GM12878 (cell line): ENCODE data around the gene VEPH1. TPM values are rescaled to one million over a fixed set of nuclear protein-coding genes. Genes with fewer than 3 reads are reported as not detected.

Source experiments
- ATAC-seq: fragments of 200-7000 bp; cut with Tn5 transposase; 3 replicates; pipeline ENCODE4 v1.9.1; 2020; ENCODE audit warnings: mild to moderate bottlenecking, moderate library complexity
- BruUV-seq: library from RNA; stranded (reverse); fragments of 400-500 nt; replicated peaks from 2 replicates; lab custom pipeline; 2021; lab: Mats Ljungman, UMichigan
- CTCF ChIA-PET: fragments of 300-600 bp; sonication (Branson Sonifier 250); formaldehyde crosslinking; extraction: SDS; loops from one replicate; lab custom pipeline; 2021; ENCODE audit warnings: inconsistent platforms; lab: Yijun Ruan, JAX
- POLR2A ChIA-PET: fragments of 350-600 bp; formaldehyde crosslinking; extraction: SDS; loops from one replicate; lab custom pipeline; 2021; ENCODE audit warnings: inconsistent platforms; lab: Charles Lee
- RAD21 ChIA-PET: fragments of 300-600 bp; sonication (Branson Sonifier 250); formaldehyde crosslinking; loops from one replicate; lab custom pipeline; 2023; ENCODE audit warnings: antibody characterized with exemption; ENCODE audit not compliant: unreplicated experiment; lab: Charles Lee
- SMC1A ChIA-PET: fragments of 300-600 bp; sonication (Branson Sonifier 250); formaldehyde crosslinking; loops from one replicate; lab custom pipeline; 2023; ENCODE audit not compliant: unreplicated experiment, uncharacterized antibody; lab: Charles Lee
- DNase-seq: peaks from one replicate; pipeline ENCODE4 v3.0.0-alpha.2; 2011; ENCODE audit warnings: low read depth, low spot score
- FAIRE-seq: peaks from 3 replicates; lab custom pipeline; 2011; peaks lifted over from hg19 to GRCh38; lab: Jason Lieb, UNC
- H2AFZ ChIP-seq: 2 replicates; pipeline ENCODE4 v1.6.0; 2011; ENCODE audit warnings: low read depth, low read length, control low read depth; ENCODE audit not compliant: control insufficient read depth
- H3K27ac ChIP-seq: 2 replicates; pipeline ENCODE4 v1.5.1; 2011; ENCODE audit warnings: control low read depth; ENCODE audit not compliant: control insufficient read depth, insufficient read depth
- H3K27me3 ChIP-seq, 2 experiments: replicated peaks in 1 of 2; 2 replicates each; pipeline versions ENCODE4 v1.6.0 to v1.6.1; 2011; ENCODE audit warnings: low read length in 1 of 2; ENCODE audit not compliant: control insufficient read depth in 2 of 2, insufficient read depth in 2 of 2
- H3K36me3 ChIP-seq, 2 experiments: 2 replicates each; pipeline ENCODE4 v1.5.1; 2011; ENCODE audit warnings: low read length in 1 of 2; ENCODE audit not compliant: control insufficient read depth in 2 of 2, insufficient read depth in 2 of 2
- H3K4me1 ChIP-seq: 2 replicates; pipeline ENCODE4 v1.6.1; 2011; ENCODE audit warnings: mild to moderate bottlenecking, low read length, moderate library complexity, mixed read lengths; ENCODE audit not compliant: control insufficient read depth, insufficient read depth
- H3K4me2 ChIP-seq: 2 replicates; pipeline ENCODE4 v1.6.0; 2011; ENCODE audit warnings: control low read depth; ENCODE audit not compliant: control insufficient read depth, insufficient read depth
- H3K4me3 ChIP-seq: fragments of 200-600 bp; sonication (generic); 2 replicates; pipeline ENCODE4 v1.5.1; 2016
- H3K79me2 ChIP-seq: 2 replicates; pipeline ENCODE4 v1.6.0; 2011; ENCODE audit warnings: low read length; ENCODE audit not compliant: control insufficient read depth, insufficient read depth
- H3K9ac ChIP-seq: 2 replicates; pipeline ENCODE4 v1.8.0; 2011; ENCODE audit warnings: low read length, control low read depth, mixed read lengths; ENCODE audit not compliant: control insufficient read depth, insufficient read depth
- H3K9me3 ChIP-seq: replicated peaks from 3 replicates; pipeline ENCODE4 v1.5.1; 2011; ENCODE audit warnings: mild to moderate bottlenecking, low read length; ENCODE audit not compliant: control insufficient read depth, insufficient read depth
- H4K20me1 ChIP-seq: 2 replicates; pipeline ENCODE4 v1.6.0; 2011; ENCODE audit not compliant: control insufficient read depth, insufficient read depth
- ATF7 ChIP-seq: fragments of 450-650 bp; IDR thresholded peaks from 2 replicates; pipeline ENCODE4 v1.6.1; 2016; ENCODE audit warnings: low read depth, mild to moderate bottlenecking
- CHD1 ChIP-seq: IDR thresholded peaks from 2 replicates; pipeline ENCODE4 v1.6.1; 2012; ENCODE audit warnings: low read depth, low read length, improper control_type of control experiment
- EP300 ChIP-seq, 2 experiments: fragments of 150-350 bp in 1 of 2; IDR thresholded peaks; 2 replicates each; pipeline ENCODE4 v1.6.1; 2011 to 2012; ENCODE audit warnings: low read depth in 2 of 2, low read length in 2 of 2, borderline replicate concordance in 1 of 2, improper control_type of control experiment in 1 of 2, inconsistent platforms in 1 of 2; ENCODE audit not compliant: control insufficient read depth in 1 of 2
- FOXK2 ChIP-seq: fragments of 450-650 bp; IDR thresholded peaks from 2 replicates; pipeline ENCODE4 v1.6.1; 2017; ENCODE audit warnings: mild to moderate bottlenecking, moderate library complexity
- NFIC ChIP-seq: IDR thresholded peaks from 2 replicates; pipeline ENCODE4 v1.6.1; 2012; ENCODE audit warnings: low read depth, mild to moderate bottlenecking, inconsistent platforms, low read length, moderate library complexity
- PAX5 ChIP-seq: IDR thresholded peaks from 2 replicates; pipeline ENCODE4 v1.6.1; 2011; ENCODE audit warnings: low read depth, low read length, borderline replicate concordance
- PBX3 ChIP-seq: IDR thresholded peaks from 2 replicates; pipeline ENCODE4 v1.6.1; 2011; ENCODE audit warnings: mild to moderate bottlenecking, low read depth, low read length, moderate library complexity; ENCODE audit not compliant: insufficient replicate concordance
- RFX5 ChIP-seq: IDR thresholded peaks from 2 replicates; pipeline ENCODE4 v1.6.1; 2011; ENCODE audit warnings: low read depth, low read length, improper control_type of control experiment
- SRF ChIP-seq, 2 experiments: IDR thresholded peaks; 2 replicates each; pipeline ENCODE4 v1.6.1; 2011; ENCODE audit warnings: low read depth in 2 of 2, low read length in 2 of 2, mild to moderate bottlenecking in 1 of 2, moderate library complexity in 1 of 2
- SUZ12 ChIP-seq: fragments of 200-600 bp; sonication (generic); IDR thresholded peaks from one replicate; pipeline ENCODE4 v1.6.1; 2018; ENCODE audit warnings: antibody characterized with exemption, mild to moderate bottlenecking; ENCODE audit not compliant: unreplicated experiment
- ZZZ3 ChIP-seq: IDR thresholded peaks from 2 replicates; pipeline ENCODE4 v1.6.1; 2011; ENCODE audit warnings: low read depth; ENCODE audit not compliant: control insufficient read depth, insufficient read length
- WGBS: methylation state at CpG from one replicate; pipeline ENCODE4 v1.1.6; 2016; ENCODE audit warnings: low lambda C conversion rate; ENCODE audit not compliant: insufficient replicate concordance, insufficient coverage; ENCODE audit errors: missing lambda C conversion rate; 5-methylcytosine and 5-hydroxymethylcytosine counted together
- in situ Hi-C: fragments of 300-500 bp; cut with MboI; formaldehyde crosslinking; loops from 9 replicates; pipeline ENCODE4 v1.14.3; 2018; ENCODE audit warnings: mixed read lengths
- intact Hi-C: fragments of 100-400 bp; cut with micrococcal nuclease; formaldehyde crosslinking; loops from one replicate; pipeline ENCODE4 v1.14.2; 2022; ENCODE audit not compliant: unreplicated experiment
- polyA plus RNA-seq, 11 experiments: library from polyadenylated mRNA; depleted of rRNA in 4 of 11; unstranded in 6 of 11; stranded (reverse) in 5 of 11; fragments of >200 nt; fragmentation: Nextera tagmentation in 4 of 11; fragmentation: Illumina TruSeq in 1 of 11; extraction: Ambion mirVana in 4 of 11; extraction: Trizol in 1 of 11; gene quantifications; 1 replicate in 1 of 11; 2 replicates in 10 of 11; pipeline versions ENCODE4 v1.2.1 to v1.2.3, GENCODE V29; 2011 to 2016; ENCODE audit warnings: inconsistent platforms in 2 of 11, missing spikeins in 2 of 11, low read depth in 1 of 11
- total RNA-seq, 4 experiments: library from RNA; depleted of rRNA in 3 of 4; stranded (reverse); fragments of >200 nt in 3 of 4; fragmentation: Illumina TruSeq in 1 of 4; extraction: Trizol in 1 of 4; gene quantifications; 2 replicates each; pipeline versions ENCODE4 v1.2.1 to v1.2.3, GENCODE V29; 2013 to 2021
- TF ChIP-seq, protein P1 (sequence below): fragments of 150-350 bp; IDR thresholded peaks from 2 replicates; pipeline ENCODE4 v1.6.1; 2014; ENCODE audit warnings: mild to moderate bottlenecking, low read depth, low read length
- TF ChIP-seq, protein P2 (sequence below): IDR thresholded peaks from 2 replicates; pipeline ENCODE4 v1.6.1; 2011; ENCODE audit warnings: borderline replicate concordance, low read depth, mild to moderate bottlenecking, moderate library complexity, low read length; ENCODE audit not compliant: insufficient read depth, poor library complexity, severe bottlenecking

VEPH1 gene
- total and polyA plus RNA-seq, 10 of the 15 experiments (the other 5 are each of a cell fraction or from before 2014, with no cell fraction given): 0.04 to 0.26 (median 0.17) TPM; not detected in 7

DNA sequence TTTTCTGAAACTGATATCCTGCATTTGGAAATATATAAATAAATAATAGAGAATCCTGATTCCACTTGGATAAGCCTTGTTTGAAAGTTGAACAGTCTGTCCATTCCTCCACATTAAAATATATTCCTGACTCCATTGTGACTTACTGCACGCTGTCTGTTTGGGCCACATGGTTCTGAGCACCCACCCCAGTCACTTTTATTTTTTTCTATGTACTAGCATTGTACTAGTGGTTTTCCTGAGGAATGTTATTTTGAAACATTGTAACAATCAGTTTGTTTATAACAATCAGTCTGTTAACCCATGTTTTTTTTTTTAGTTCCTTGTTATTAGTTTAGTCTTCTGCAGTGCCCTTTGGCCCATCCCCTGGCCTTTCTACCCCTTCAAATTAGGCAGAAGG, 255.8 kb downstream of the VEPH1 start (continued):
- TF ChIP-seq ATF7 (no peak), RFX5 (no peak), FOXK2 (no peak), ZZZ3 (no peak)

DNA sequence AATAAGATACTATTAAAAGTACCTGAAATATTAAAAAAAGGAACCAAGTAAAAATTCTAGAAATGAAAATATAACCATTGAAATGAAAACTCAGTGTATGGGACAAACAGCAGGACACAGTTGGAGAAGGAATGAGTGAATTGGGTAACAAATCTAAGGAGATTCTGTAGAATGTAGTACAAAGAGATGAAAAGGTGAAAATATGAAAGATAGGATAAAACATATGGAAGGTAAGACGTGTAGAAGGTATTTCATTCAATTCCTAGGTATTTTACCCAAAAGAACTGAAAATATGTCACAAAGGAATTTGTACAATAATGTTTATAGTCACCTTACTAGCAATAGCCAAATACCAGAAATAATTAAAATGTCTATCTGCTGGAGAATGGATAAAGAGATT, 260.4 kb downstream of the VEPH1 start:
- FAIRE-seq: no peak
- no peak overlapping the region for H3K9ac ChIP-seq
- no peaks in the 10 kb centered on the region for H3K9me3 ChIP-seq
- no peak overlapping the region for H3K4me2 ChIP-seq
- H3K4me1 ChIP-seq: no peaks in the 10 kb centered on the region
- no peak overlapping the region for H2AFZ ChIP-seq
- POLR2A ChIA-PET: no interaction called here
- no peaks in the 10 kb centered on the region for H3K79me2 ChIP-seq
- TF ChIP-seq SRF (IDR thresholded peaks at IDR 0.05; ENCODE audit: low read depth in 2 of 2, low read length in 2 of 2) (no peak), PAX5 (no peak), SUZ12 (no peak), PBX3 (no peak), CHD1 (no peak), NFIC (no peak), RFX5 (no peak), EP300 (IDR thresholded peaks at IDR 0.05; ENCODE audit: borderline replicate concordance in 1 of 2, control insufficient read depth in 1 of 2, low read depth in 2 of 2, low read length in 2 of 2) (no peak)
- TF ChIP-seq, protein P1, sequence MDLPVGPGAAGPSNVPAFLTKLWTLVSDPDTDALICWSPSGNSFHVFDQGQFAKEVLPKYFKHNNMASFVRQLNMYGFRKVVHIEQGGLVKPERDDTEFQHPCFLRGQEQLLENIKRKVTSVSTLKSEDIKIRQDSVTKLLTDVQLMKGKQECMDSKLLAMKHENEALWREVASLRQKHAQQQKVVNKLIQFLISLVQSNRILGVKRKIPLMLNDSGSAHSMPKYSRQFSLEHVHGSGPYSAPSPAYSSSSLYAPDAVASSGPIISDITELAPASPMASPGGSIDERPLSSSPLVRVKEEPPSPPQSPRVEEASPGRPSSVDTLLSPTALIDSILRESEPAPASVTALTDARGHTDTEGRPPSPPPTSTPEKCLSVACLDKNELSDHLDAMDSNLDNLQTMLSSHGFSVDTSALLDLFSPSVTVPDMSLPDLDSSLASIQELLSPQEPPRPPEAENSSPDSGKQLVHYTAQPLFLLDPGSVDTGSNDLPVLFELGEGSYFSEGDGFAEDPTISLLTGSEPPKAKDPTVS: no peak
- TF ChIP-seq, protein P2, sequence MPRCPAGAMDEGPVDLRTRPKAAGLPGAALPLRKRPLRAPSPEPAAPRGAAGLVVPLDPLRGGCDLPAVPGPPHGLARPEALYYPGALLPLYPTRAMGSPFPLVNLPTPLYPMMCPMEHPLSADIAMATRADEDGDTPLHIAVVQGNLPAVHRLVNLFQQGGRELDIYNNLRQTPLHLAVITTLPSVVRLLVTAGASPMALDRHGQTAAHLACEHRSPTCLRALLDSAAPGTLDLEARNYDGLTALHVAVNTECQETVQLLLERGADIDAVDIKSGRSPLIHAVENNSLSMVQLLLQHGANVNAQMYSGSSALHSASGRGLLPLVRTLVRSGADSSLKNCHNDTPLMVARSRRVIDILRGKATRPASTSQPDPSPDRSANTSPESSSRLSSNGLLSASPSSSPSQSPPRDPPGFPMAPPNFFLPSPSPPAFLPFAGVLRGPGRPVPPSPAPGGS: no peak
- TF ChIP-seq, all 136 proteins: peak for 0
- ATAC-seq: no peak
- intact Hi-C loops: loop anchor here (10.0 kb wide), 1 partner anchor 252 kb away; no protein-coding TSS in a partner anchor
- Histone ChIP-seq H3K4me3 (no peak overlapping the region), H4K20me1 (no peaks in the 10 kb centered on the region), H3K27me3 (no peaks in the 10 kb centered on the region; a peak in 1 of 4 replicates), H3K27ac (no peak overlapping the region), H3K36me3 (no peaks in the 10 kb centered on the region)
- no peak for DNase-seq
- ChIA-PET SMC1A (no interaction called here), RAD21 (no interaction called here), CTCF (interaction anchor here (0.8 kb wide), 1 partner anchor 12 kb away, joined by 3 read pairs; no protein-coding TSS in a partner anchor)
- 5% methylated on average over 1 of the region's 1 CpG for WGBS
- in situ Hi-C loops: no loop called here
- no TSS peak for BruUV-seq
